ENCODE measurements around the gene NFIL3. TPM values are rescaled to one million over a fixed set of nuclear protein-coding genes. Genes with fewer than 3 reads are reported as not detected.

Gene NFIL3
- total RNA-seq, 2 donors from 2014 or later = 28.7 to 79.7 TPM

Other genes with a start within 250 kb of the NFIL3 start
- gene AUH, start 61.9 kb downstream of the NFIL3 start, total RNA-seq = 10 to 100 TPM; 19.4 to 25.2 TPM